Keratinocyte (primary cell): Measurements from ENCODE around the gene PCDHGC4.

Experiments
- EZH2 ChIP-seq: IDR thresholded peaks from one replicate; pipeline ENCODE4 v1.6.1; 2012; ENCODE audit warnings: inconsistent platforms, mild to moderate bottlenecking, low read length, moderate library complexity
- TF ChIP-seq, protein P1 (sequence below), 3 experiments: IDR thresholded peaks in 1 of 3; conservative IDR thresholded peaks in 1 of 3; optimal IDR thresholded peaks in 1 of 3; 2 replicates in 2 of 3; 3 replicates in 1 of 3; pipeline versions ENCODE3 to v1.5.1; 2011; ENCODE audit warnings: low read length in 3 of 3, mild to moderate bottlenecking in 3 of 3, moderate library complexity in 2 of 3, control low read depth in 1 of 3, inconsistent platforms in 1 of 3; ENCODE audit not compliant: insufficient read depth in 2 of 3; ENCODE audit errors: extremely low read depth in 1 of 3

DNA sequence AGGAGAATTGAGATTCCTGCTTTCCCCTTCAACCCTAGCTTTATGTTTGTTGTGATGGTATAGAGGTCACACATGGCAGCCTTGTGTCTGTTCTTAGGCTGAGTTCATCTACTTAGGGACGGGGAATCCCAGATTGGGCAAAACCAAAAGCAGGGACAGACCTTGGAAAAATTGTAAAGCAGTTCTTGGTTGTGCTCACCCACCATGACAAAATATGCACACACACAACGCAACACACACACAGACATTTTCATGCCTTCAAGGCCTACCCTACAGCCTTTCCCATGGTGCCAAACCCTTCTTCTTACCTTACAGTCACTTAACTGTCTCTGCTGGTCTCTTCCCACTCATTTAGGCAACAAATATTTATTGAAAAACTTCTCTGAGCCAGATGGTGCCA is 18.9 kb downstream of the PCDHGC4 start:
- TF ChIP-seq, protein P1, sequence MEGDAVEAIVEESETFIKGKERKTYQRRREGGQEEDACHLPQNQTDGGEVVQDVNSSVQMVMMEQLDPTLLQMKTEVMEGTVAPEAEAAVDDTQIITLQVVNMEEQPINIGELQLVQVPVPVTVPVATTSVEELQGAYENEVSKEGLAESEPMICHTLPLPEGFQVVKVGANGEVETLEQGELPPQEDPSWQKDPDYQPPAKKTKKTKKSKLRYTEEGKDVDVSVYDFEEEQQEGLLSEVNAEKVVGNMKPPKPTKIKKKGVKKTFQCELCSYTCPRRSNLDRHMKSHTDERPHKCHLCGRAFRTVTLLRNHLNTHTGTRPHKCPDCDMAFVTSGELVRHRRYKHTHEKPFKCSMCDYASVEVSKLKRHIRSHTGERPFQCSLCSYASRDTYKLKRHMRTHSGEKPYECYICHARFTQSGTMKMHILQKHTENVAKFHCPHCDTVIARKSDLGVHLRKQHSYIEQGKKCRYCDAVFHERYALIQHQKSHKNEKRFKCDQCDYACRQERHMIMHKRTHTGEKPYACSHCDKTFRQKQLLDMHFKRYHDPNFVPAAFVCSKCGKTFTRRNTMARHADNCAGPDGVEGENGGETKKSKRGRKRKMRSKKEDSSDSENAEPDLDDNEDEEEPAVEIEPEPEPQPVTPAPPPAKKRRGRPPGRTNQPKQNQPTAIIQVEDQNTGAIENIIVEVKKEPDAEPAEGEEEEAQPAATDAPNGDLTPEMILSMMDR (optimal IDR thresholded peaks at IDR 0.05 in 1 of 3, IDR thresholded peaks at IDR 0.05 in 1 of 3, conservative IDR thresholded peaks at IDR 0.05 in 1 of 3; ENCODE audit: extremely low read depth in 1 of 3, insufficient read depth in 2 of 3, low read length in 3 of 3) = no peak
- TF ChIP-seq EZH2 = no peak
